Measurements from ENCODE around the gene CDKN2AIPNL.
A peak's percentile ranks its signal among the peaks of the same experiment; 100 is the strongest.
"Not testable (repeated sequence)": the region's sequence is repeated elsewhere in the genome, so short reads cannot be mapped to it uniquely, and the experiment has no call there.

CDKN2AIPNL gene

GRCh38 chr5:134396274-134396673 is 15.4 kb downstream of the CDKN2AIPNL start:
- DNase-seq, result no peak

- no peak for DNase-seq
Measured at GRCh38 chr5:134394932-134395331, 16.7 kb downstream of the CDKN2AIPNL start.

DNA sequence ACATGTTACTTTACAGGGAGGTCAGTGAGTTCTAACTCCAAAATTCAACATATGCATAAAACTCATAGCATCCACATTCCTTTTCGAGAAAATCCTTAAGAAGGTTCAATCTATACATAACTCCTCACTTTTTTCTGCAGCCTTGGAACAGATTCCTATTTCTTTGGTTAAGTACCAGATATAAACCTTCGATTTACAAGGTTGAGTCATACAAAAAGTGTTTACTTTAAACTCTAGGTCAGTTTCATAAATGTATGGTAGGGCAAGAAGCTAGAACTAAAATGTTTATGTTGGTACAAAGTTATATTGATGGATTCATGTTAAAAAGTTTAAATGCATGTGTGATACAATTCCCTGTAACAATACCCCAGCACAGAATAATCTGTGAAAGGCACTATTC is 19.4 kb downstream of the CDKN2AIPNL start:
- DNase-seq, result no peak

- no peak for DNase-seq
Measured at GRCh38 chr5:134387443-134387842, 24.2 kb downstream of the CDKN2AIPNL start.

DNA sequence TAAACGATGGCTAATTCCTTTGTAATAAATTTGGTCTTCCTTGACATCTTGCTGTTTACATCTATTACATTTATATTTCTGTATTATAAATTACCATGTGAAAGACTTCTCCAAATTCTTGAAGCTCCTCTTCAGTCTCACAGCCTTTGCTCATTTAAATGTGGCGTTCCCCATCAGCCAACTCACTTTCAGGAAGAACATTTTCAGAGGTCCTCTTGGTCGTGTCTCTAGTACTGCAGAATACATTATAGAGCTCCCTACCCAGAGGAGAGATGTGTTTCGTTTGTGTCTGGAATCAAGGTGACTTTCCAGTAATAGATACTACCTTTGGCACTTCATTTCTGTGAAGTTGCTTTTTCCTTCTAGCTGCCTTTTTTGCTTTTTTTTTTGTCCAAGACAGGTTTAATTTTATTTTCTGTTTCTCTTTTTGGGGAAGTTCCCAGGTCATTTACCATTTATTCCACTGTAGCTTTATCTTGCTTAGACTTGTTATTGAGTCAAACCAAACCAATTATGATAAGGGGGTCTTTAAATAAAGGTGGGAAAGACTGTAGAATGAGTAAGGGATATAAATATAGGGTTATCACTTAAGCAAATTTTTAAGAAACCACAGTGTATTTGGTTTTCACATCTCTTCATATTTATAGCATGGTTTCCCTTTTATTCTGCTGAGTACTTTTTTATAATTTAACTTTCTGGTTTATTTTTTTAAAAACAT is 27.5 kb downstream of the CDKN2AIPNL start:
- no peak for DNase-seq

DNA sequence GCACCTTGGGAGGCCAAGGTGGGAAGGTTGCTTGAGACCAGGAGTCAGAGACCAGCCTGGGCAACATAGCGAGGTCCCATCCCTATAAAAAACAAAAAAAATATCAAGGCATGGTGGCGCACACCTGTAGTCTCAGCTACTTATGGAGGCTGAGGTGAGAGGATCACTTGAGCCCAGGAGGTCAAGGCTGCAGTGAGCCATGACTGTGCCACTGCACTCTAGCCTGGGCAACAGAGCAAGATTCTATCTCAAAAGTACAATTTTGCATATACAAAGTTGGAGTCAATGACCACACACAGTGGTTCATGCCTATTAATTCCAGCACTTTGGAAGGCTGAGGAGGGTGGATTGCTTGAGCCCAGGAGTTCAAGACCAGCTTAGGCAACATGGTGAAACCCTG is 29.5 kb downstream of the CDKN2AIPNL start:
- DNase-seq, result not testable (repeated sequence)

GRCh38 chr5:134380346-134380745 is 31.3 kb downstream of the CDKN2AIPNL start:
- DNase-seq, result no peak

- no peak for DNase-seq
Measured at GRCh38 chr5:134374232-134374631, 37.4 kb downstream of the CDKN2AIPNL start.

- DNase-seq, result not testable (repeated sequence)
Measured at GRCh38 chr5:134373633-134374032, 38.0 kb downstream of the CDKN2AIPNL start.

GRCh38 chr5:134371834-134372340 is 39.8 kb downstream of the CDKN2AIPNL start:
- DNase-seq, result peak; percentile 5

DNA sequence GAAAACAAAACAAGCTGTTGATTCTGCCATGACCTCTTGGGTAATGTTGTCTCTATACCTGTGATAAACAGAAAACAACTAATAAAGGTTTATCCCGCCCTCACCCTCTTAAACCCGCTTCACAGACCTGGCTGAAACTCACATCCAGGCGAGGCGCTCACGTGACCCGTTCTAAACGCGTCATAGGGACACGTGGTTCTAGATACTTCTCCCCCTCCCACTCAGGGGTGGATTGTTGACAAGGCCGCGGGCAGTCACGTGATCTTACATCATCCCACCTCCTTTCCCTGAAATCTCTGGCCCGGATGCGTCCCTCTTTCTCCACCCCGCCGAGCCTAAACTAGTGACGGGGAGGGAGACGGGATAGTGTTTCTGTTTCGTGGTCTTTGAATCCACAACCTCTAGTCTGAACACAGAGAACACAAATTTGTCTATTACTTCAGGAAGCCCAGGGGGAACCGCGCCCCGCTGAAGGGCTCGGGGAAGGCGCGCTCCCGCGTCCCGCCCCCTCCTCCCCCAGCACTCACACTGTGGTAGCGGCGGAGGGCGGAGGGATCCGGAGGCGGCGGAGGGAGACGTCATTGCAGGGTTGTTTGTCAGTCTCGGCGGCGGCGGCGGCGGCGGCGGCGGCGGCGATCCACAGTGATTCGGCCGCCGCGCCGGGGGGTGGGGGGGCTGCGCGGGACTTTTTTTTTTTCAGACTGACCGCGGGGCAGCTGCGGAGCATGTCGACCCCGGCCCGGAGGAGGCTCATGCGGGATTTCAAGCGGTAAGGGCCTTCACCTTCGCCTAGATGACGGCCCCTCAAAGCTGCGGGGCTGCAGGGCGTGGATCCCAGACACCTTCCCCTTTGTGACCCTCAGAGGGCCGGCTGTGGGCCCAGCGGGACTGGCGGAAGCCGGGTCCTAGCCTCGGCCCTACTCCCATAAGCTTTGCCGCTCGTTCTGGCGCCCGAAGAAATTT is 40.5 kb downstream of the CDKN2AIPNL start, which contains the start of gene UBE2B:
Gene UBE2B, plus strand, starts transcription at position 699 of the 963 bp plus-strand sequence. Its CDS starts 27 bp downstream, at position 726.
- DNase-seq, result peak; percentile 96

- DNase-seq, result peak; percentile 11
Measured at GRCh38 chr5:134370311-134370870, 41.3 kb downstream of the CDKN2AIPNL start.

- DNase-seq, result no peak
Measured at GRCh38 chr5:134365604-134366003, 46.1 kb downstream of the CDKN2AIPNL start.

GRCh38 chr5:134355681-134356080 is 56.0 kb downstream of the CDKN2AIPNL start:
- no peak for DNase-seq
